K562 (cell line): ENCODE data around the gene PPOX. TPM values are rescaled to one million over a fixed set of nuclear protein-coding genes. Genes with fewer than 3 reads are reported as not detected.

Experiments used
- AFF1 ChIP-seq, 2 experiments: fragments of 450-650 bp; IDR thresholded peaks; 2 replicates each; pipeline ENCODE4 v1.6.1; 2018; ENCODE audit warnings: mild to moderate bottlenecking in 2 of 2, low read depth in 1 of 2; ENCODE audit not compliant: partially characterized antibody in 2 of 2
- ARID1B ChIP-seq: fragments of 450-650 bp; IDR thresholded peaks from 2 replicates; pipeline ENCODE4 v1.6.1; 2016; ENCODE audit warnings: antibody characterized with exemption, mild to moderate bottlenecking, inconsistent platforms
- DNMT1 ChIP-seq: fragments of 450-650 bp; IDR thresholded peaks from 2 replicates; pipeline ENCODE4 v1.6.1; 2016; ENCODE audit warnings: antibody characterized with exemption, mild to moderate bottlenecking
- FOSL1 ChIP-seq: fragments of 200-800 bp; sonication (Bioruptor generic); conservative IDR thresholded peaks from 2 replicates; pipeline ENCODE4 v1.6.1; 2016; ENCODE audit warnings: missing genetic modification characterization, missing compliant biosample characterization
- MAFF ChIP-seq: IDR thresholded peaks from 2 replicates; pipeline ENCODE4 v1.6.1; 2012; ENCODE audit warnings: low read length, improper control_type of control experiment
- OTX1 ChIP-seq: fragments of 450-650 bp; formaldehyde crosslinking; IDR thresholded peaks from 2 replicates; pipeline ENCODE4 v1.4.0; 2022; ENCODE audit warnings: mild to moderate bottlenecking
- POLR2G ChIP-seq: fragments of 200-400 bp; formaldehyde crosslinking; IDR thresholded peaks from 2 replicates; pipeline ENCODE4 v1.6.1; 2017; ENCODE audit warnings: low read depth, mild to moderate bottlenecking, antibody characterized with exemption, low read length, moderate library complexity
- SMARCA4 ChIP-seq: fragments of 450-650 bp; IDR thresholded peaks from 2 replicates; pipeline ENCODE4 v1.6.1; 2016
- SMARCA5 ChIP-seq: fragments of 450-650 bp; IDR thresholded peaks from 2 replicates; pipeline ENCODE4 v1.6.1; 2016
- ZNF695 ChIP-seq: fragments of 450-650 bp; formaldehyde crosslinking; IDR thresholded peaks from 2 replicates; pipeline ENCODE4 v1.4.0; 2020; ENCODE audit warnings: mild to moderate bottlenecking, moderate library complexity
- ZNF79 ChIP-seq: fragments of 250-450 bp; sonication (Bioruptor Pico); IDR thresholded peaks from 2 replicates; pipeline ENCODE4 v1.4.0; 2020; ENCODE audit warnings: low read depth, mild to moderate bottlenecking, moderate library complexity
- polyA plus RNA-seq, 8 experiments: library from polyadenylated mRNA; depleted of rRNA in 4 of 8; stranded (reverse) in 5 of 8; unstranded in 3 of 8; fragments of >200 nt; fragmentation: Nextera tagmentation in 2 of 8; fragmentation: Illumina TruSeq in 1 of 8; extraction: Ambion mirVana in 2 of 8; extraction: Trizol in 1 of 8; gene quantifications; 2 replicates each; pipeline versions ENCODE4 v1.2.1 to v1.2.3, GENCODE V29; 2011 to 2014; ENCODE audit warnings: inconsistent platforms in 1 of 8, missing spikeins in 1 of 8
- total RNA-seq, 7 experiments: library from RNA; depleted of rRNA in 6 of 7; stranded (reverse); fragments of >200 nt in 6 of 7; fragmentation: Illumina TruSeq in 2 of 7; extraction: Trizol in 2 of 7; gene quantifications; 2 replicates each; pipeline versions ENCODE4 v1.2.1 to v1.2.3, GENCODE V29; 2011 to 2021; ENCODE audit warnings: low replicate concordance in 1 of 7
- TF ChIP-seq, protein P1 (sequence below): sonication (generic); formaldehyde crosslinking; IDR thresholded peaks from 2 replicates; pipeline ENCODE4 v1.8.0; 2022; ENCODE audit warnings: mild to moderate bottlenecking, missing genetic modification reagents
- TF ChIP-seq, protein P2 (sequence below), 2 experiments: IDR thresholded peaks; 2 replicates each; pipeline ENCODE4 v1.6.1; 2012; ENCODE audit warnings: improper control_type of control experiment in 2 of 2, low read depth in 2 of 2, low read length in 2 of 2, borderline replicate concordance in 1 of 2
- TF ChIP-seq, protein P3 (sequence below): fragments of 150-350 bp; IDR thresholded peaks from 2 replicates; pipeline ENCODE4 v1.6.1; 2014; ENCODE audit warnings: low read depth, mild to moderate bottlenecking, low read length, borderline replicate concordance

PPOX gene
- total and polyA plus RNA-seq, 9 of the 15 experiments (the other 6 are each of a cell fraction or from before 2014, with no cell fraction given) = 17.0 to 57.1 (median 38.9) TPM

GRCh38 chr1:161182214-161182613, 16.0 kb downstream of the PPOX start (continued):
- 0 out of 2 replicates have a peak, but pooled peaks have one; percentile 17 for TF ChIP-seq SMARCA4
- no peak for TF ChIP-seq ZNF695 (CRISPR knock-in tag)
- TF ChIP-seq ARID1B = 0 out of 2 replicates have a peak, but pooled peaks have one; percentile 22
- TF ChIP-seq, protein P1, sequence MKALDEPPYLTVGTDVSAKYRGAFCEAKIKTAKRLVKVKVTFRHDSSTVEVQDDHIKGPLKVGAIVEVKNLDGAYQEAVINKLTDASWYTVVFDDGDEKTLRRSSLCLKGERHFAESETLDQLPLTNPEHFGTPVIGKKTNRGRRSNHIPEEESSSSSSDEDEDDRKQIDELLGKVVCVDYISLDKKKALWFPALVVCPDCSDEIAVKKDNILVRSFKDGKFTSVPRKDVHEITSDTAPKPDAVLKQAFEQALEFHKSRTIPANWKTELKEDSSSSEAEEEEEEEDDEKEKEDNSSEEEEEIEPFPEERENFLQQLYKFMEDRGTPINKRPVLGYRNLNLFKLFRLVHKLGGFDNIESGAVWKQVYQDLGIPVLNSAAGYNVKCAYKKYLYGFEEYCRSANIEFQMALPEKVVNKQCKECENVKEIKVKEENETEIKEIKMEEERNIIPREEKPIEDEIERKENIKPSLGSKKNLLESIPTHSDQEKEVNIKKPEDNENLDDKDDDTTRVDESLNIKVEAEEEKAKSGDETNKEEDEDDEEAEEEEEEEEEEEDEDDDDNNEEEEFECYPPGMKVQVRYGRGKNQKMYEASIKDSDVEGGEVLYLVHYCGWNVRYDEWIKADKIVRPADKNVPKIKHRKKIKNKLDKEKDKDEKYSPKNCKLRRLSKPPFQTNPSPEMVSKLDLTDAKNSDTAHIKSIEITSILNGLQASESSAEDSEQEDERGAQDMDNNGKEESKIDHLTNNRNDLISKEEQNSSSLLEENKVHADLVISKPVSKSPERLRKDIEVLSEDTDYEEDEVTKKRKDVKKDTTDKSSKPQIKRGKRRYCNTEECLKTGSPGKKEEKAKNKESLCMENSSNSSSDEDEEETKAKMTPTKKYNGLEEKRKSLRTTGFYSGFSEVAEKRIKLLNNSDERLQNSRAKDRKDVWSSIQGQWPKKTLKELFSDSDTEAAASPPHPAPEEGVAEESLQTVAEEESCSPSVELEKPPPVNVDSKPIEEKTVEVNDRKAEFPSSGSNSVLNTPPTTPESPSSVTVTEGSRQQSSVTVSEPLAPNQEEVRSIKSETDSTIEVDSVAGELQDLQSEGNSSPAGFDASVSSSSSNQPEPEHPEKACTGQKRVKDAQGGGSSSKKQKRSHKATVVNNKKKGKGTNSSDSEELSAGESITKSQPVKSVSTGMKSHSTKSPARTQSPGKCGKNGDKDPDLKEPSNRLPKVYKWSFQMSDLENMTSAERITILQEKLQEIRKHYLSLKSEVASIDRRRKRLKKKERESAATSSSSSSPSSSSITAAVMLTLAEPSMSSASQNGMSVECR = no peak
- TF ChIP-seq, protein P2, sequence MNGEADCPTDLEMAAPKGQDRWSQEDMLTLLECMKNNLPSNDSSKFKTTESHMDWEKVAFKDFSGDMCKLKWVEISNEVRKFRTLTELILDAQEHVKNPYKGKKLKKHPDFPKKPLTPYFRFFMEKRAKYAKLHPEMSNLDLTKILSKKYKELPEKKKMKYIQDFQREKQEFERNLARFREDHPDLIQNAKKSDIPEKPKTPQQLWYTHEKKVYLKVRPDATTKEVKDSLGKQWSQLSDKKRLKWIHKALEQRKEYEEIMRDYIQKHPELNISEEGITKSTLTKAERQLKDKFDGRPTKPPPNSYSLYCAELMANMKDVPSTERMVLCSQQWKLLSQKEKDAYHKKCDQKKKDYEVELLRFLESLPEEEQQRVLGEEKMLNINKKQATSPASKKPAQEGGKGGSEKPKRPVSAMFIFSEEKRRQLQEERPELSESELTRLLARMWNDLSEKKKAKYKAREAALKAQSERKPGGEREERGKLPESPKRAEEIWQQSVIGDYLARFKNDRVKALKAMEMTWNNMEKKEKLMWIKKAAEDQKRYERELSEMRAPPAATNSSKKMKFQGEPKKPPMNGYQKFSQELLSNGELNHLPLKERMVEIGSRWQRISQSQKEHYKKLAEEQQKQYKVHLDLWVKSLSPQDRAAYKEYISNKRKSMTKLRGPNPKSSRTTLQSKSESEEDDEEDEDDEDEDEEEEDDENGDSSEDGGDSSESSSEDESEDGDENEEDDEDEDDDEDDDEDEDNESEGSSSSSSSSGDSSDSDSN (IDR thresholded peaks at IDR 0.05; ENCODE audit: borderline replicate concordance in 1 of 2, low read depth in 2 of 2, low read length in 2 of 2) = no peak
- no peak for TF ChIP-seq OTX1 (CRISPR knock-in tag)
- TF ChIP-seq, protein P3, sequence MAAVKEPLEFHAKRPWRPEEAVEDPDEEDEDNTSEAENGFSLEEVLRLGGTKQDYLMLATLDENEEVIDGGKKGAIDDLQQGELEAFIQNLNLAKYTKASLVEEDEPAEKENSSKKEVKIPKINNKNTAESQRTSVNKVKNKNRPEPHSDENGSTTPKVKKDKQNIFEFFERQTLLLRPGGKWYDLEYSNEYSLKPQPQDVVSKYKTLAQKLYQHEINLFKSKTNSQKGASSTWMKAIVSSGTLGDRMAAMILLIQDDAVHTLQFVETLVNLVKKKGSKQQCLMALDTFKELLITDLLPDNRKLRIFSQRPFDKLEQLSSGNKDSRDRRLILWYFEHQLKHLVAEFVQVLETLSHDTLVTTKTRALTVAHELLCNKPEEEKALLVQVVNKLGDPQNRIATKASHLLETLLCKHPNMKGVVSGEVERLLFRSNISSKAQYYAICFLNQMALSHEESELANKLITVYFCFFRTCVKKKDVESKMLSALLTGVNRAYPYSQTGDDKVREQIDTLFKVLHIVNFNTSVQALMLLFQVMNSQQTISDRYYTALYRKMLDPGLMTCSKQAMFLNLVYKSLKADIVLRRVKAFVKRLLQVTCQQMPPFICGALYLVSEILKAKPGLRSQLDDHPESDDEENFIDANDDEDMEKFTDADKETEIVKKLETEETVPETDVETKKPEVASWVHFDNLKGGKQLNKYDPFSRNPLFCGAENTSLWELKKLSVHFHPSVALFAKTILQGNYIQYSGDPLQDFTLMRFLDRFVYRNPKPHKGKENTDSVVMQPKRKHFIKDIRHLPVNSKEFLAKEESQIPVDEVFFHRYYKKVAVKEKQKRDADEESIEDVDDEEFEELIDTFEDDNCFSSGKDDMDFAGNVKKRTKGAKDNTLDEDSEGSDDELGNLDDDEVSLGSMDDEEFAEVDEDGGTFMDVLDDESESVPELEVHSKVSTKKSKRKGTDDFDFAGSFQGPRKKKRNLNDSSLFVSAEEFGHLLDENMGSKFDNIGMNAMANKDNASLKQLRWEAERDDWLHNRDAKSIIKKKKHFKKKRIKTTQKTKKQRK = no peak
- no peak for TF ChIP-seq MAFF
- no peak for TF ChIP-seq SMARCA5
- peak; percentile 80 for TF ChIP-seq FOSL1 (tag)
- no peak for TF ChIP-seq ZNF79
- no peak for TF ChIP-seq POLR2G
- TF ChIP-seq AFF1 (IDR thresholded peaks at IDR 0.05; ENCODE audit: low read depth in 1 of 2, partially characterized antibody in 2 of 2) = no peak
- TF ChIP-seq DNMT1 = no peak
